ENCODE results near the gene CDH7. TPM values are rescaled to one million over a fixed set of nuclear protein-coding genes. Genes with fewer than 3 reads are reported as not detected.

The CDH7 gene
- total and polyA plus RNA-seq, 7 experiments from 2014 or later = not detected

DNA sequence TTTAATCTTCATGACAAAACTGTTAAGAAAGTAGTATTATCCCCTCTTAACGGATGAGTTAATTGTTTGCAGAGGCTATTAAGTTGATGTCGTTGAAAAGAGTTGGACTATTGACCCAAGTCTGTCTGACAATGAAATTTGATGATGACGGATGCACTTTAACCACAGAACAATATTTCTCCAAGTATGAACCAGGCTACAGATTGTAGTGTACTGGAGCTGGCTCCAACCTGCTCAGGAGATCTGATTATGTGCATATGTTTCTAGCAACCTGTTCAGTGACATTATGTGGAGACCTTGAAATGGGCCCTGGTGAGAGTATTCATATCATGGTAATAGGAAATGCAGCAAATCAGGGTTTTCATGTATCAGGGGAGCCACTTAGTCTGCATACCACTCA, 174.1 kb downstream of the CDH7 start:
- no peaks in the 10 kb centered on the region for H3K27me3 ChIP-seq (ENCODE audit: control insufficient read depth in 2 of 2, insufficient read depth in 2 of 2, low read length in 2 of 2)

DNA sequence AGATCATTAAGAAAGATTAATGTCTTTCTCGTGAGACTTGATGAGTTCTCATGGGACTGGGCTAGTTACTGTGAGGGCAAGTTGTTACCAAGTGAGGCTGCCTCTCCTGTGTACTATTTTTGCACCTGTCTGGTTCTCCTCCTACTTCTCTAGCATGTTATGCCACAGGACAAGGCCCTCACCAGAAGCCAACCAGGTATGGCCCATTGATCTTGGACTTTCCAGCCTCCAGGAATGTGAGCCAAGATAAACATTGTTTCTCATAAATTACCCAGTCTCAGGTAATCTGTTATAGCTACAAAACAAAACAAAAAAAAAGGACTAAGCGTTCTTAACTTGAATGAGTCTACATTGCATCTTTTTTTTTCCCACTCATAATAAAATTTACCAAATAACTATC, 184.1 kb downstream of the CDH7 start:
- DNase-seq = no peak
- Mint-ChIP-seq H3K9me3 (peaks cover 1 to 28% (median 8%) of the 10 kb centered on the region in 11 donors), H3K36me3 (no peaks in the 10 kb centered on the region), H3K27me3 (no peaks in the 10 kb centered on the region), H3K4me3 (no peak overlapping the region), H3K27ac (no peak overlapping the region), H3K4me1 (no peaks in the 10 kb centered on the region)
- ChIA-PET POLR2A (no interaction called here), CTCF (no interaction called here)
- no peak for ATAC-seq
- no peaks in the 10 kb centered on the region for H3K4me1 ChIP-seq (ENCODE audit: control insufficient read depth in 2 of 2, insufficient read depth in 2 of 2, low read length in 2 of 2)
- H3K36me3 ChIP-seq (ENCODE audit: control insufficient read depth in 2 of 3, insufficient read depth in 3 of 3, low read length in 3 of 3) = no peaks in the 10 kb centered on the region
- intact Hi-C loops (cut with micrococcal nuclease) = no loop called here
- no peaks in the 10 kb centered on the region for H3K27me3 ChIP-seq (ENCODE audit: control insufficient read depth in 2 of 2, insufficient read depth in 2 of 2, low read length in 2 of 2)
- no peak overlapping the region for H3K4me3 ChIP-seq (ENCODE audit: low read length)
- no peaks in the 10 kb centered on the region for H3K9me3 ChIP-seq (ENCODE audit: control insufficient read depth in 2 of 3, low read length in 3 of 3)
- no peak overlapping the region for H3K27ac ChIP-seq (ENCODE audit: low read depth, low read length)

More for the DNA sequence above, 174.1 kb downstream of the CDH7 start:
- Mint-ChIP-seq H3K27ac (no peak overlapping the region), H3K36me3 (no peaks in the 10 kb centered on the region), H3K9me3 (peaks cover 0 to 6% (median 0%) of the 10 kb centered on the region in 11 donors), H3K4me1 (no peaks in the 10 kb centered on the region), H3K4me3 (no peak overlapping the region), H3K27me3 (no peaks in the 10 kb centered on the region)
- Histone ChIP-seq H3K36me3 (ENCODE audit: control insufficient read depth in 2 of 3, insufficient read depth in 3 of 3, low read length in 3 of 3) (no peaks in the 10 kb centered on the region), H3K27ac (ENCODE audit: low read depth, low read length) (no peak overlapping the region), H3K4me1 (ENCODE audit: control insufficient read depth in 2 of 2, insufficient read depth in 2 of 2, low read length in 2 of 2) (no peaks in the 10 kb centered on the region), H3K4me3 (ENCODE audit: low read length) (no peak overlapping the region), H3K9me3 (ENCODE audit: control insufficient read depth in 2 of 3, low read length in 3 of 3) (peaks cover 0 to 3% (median 0%) of the 10 kb centered on the region in 3 experiments)
- ChIA-PET CTCF (no interaction called here), POLR2A (no interaction called here)
- intact Hi-C loops (cut with micrococcal nuclease) = no loop called here
- DNase-seq (no peak), ATAC-seq (no peak)

DNA sequence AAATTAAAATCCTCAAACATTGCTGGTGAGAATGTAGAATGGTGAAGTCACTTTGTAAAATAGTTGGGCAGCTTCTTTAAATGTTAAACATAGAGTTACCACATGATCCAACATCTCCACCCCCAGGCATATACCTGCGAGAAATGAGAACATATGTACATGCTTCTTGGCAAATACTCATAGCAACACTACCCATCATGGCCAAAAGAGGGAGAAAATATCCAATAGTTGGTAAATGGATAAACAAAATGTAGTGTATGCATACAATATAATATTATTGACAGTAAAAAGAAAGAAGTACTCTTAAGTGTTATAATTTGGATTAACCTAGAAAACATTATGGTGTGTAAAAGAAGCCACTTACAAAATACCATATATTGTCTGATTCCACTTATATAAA, 185.9 kb downstream of the CDH7 start:
- no peak for ATAC-seq
- Mint-ChIP-seq H3K27ac (no peak overlapping the region), H3K4me3 (no peak overlapping the region), H3K4me1 (no peaks in the 10 kb centered on the region), H3K27me3 (no peaks in the 10 kb centered on the region), H3K36me3 (no peaks in the 10 kb centered on the region), H3K9me3 (peaks cover 0 to 26% (median 6%) of the 10 kb centered on the region in 11 donors)
- POLR2A ChIA-PET = no interaction called here
- Histone ChIP-seq H3K9me3 (ENCODE audit: control insufficient read depth in 2 of 3, low read length in 3 of 3) (no peaks in the 10 kb centered on the region), H3K4me1 (ENCODE audit: control insufficient read depth in 2 of 2, insufficient read depth in 2 of 2, low read length in 2 of 2) (no peaks in the 10 kb centered on the region), H3K36me3 (ENCODE audit: control insufficient read depth in 2 of 3, insufficient read depth in 3 of 3, low read length in 3 of 3) (no peaks in the 10 kb centered on the region), H3K4me3 (ENCODE audit: low read length) (no peak overlapping the region), H3K27ac (ENCODE audit: low read depth, low read length) (no peak overlapping the region), H3K27me3 (ENCODE audit: control insufficient read depth in 2 of 2, insufficient read depth in 2 of 2, low read length in 2 of 2) (no peaks in the 10 kb centered on the region)
- CTCF ChIA-PET = no interaction called here
- no peak for DNase-seq
- intact Hi-C loops (cut with micrococcal nuclease) = no loop called here

DNA sequence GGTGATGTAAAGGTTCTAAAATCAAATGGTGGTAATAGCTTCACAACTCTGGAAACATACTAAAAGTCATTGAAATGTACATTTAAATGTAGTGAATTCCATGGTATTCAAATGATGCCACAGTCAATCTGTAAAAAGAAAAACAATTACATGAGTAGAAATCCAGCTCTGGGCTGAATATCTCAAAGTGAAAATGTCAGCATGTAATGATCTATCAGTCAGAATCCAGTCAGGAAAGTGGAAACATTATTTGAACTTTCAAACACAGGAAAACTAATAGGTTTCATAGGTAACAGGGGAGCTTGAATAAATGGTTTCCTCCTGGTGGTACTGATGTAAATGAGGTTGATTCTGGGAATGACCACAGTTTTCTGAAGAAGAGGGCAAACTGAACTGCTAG, 186.4 kb downstream of the CDH7 start:
- Histone ChIP-seq H3K4me1 (ENCODE audit: control insufficient read depth in 2 of 2, insufficient read depth in 2 of 2, low read length in 2 of 2) (no peaks in the 10 kb centered on the region), H3K27me3 (ENCODE audit: control insufficient read depth in 2 of 2, insufficient read depth in 2 of 2, low read length in 2 of 2) (no peaks in the 10 kb centered on the region), H3K9me3 (ENCODE audit: control insufficient read depth in 2 of 3, low read length in 3 of 3) (no peaks in the 10 kb centered on the region), H3K4me3 (ENCODE audit: low read length) (no peak overlapping the region), H3K27ac (ENCODE audit: low read depth, low read length) (no peak overlapping the region), H3K36me3 (ENCODE audit: control insufficient read depth in 2 of 3, insufficient read depth in 3 of 3, low read length in 3 of 3) (no peaks in the 10 kb centered on the region)
- H3K9me3 Mint-ChIP-seq = peaks cover 0 to 21% (median 6%) of the 10 kb centered on the region in 11 donors
- DNase-seq (no peak), ATAC-seq (no peak)
- intact Hi-C loops (cut with micrococcal nuclease) = no loop called here
- H3K36me3 Mint-ChIP-seq = no peaks in the 10 kb centered on the region
- H3K4me3 Mint-ChIP-seq = no peak overlapping the region
- no peak overlapping the region for H3K27ac Mint-ChIP-seq
- POLR2A ChIA-PET = no interaction called here
- no peaks in the 10 kb centered on the region for H3K4me1 Mint-ChIP-seq
- CTCF ChIA-PET = no interaction called here
- H3K27me3 Mint-ChIP-seq = no peaks in the 10 kb centered on the region

DNA sequence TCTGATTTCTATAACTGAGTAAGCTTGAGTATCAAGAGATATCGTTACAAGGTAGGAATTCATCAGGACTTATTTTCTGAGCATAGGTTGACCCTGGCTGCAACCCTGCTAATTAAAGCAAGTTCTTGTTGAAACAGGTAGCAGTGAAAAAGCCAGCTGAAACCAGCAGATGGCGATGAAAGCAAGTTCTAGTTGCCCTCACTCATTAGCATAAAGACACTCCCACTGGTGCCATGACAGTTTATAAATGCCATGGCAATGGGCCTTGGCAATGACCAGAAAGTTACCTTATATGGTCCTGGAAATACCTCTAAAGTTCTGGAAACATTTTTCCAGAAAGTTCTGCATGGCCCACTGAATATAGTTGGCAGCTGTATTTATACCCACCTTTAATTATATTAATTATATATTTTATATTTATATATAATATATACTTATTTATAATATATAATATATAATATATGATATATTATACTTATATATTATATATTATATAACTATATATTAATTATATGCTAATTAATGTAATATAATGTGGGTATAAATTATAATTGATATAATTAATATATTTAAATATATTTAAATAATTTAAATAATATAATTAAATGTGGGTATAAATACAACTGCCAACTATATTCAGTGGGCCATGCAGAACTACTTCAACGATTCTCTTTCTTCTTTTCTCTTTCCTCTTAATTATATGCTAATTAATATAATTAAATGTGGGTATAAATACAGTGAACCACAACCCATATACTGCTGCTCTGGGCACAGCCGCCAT, 188.0 kb downstream of the CDH7 start:
- H3K4me1 ChIP-seq (ENCODE audit: control insufficient read depth in 2 of 2, insufficient read depth in 2 of 2, low read length in 2 of 2) = no peaks in the 10 kb centered on the region
- CTCF ChIA-PET = no interaction called here
- no peaks in the 10 kb centered on the region for H3K9me3 ChIP-seq (ENCODE audit: control insufficient read depth in 2 of 3, low read length in 3 of 3)
- no peaks in the 10 kb centered on the region for H3K27me3 ChIP-seq (ENCODE audit: control insufficient read depth in 2 of 2, insufficient read depth in 2 of 2, low read length in 2 of 2)
- Mint-ChIP-seq H3K27ac (no peak overlapping the region), H3K36me3 (no peaks in the 10 kb centered on the region), H3K9me3 (peaks cover 0 to 19% (median 2%) of the 10 kb centered on the region in 11 donors), H3K27me3 (no peaks in the 10 kb centered on the region), H3K4me1 (no peaks in the 10 kb centered on the region), H3K4me3 (no peak overlapping the region)
- no peak overlapping the region for H3K4me3 ChIP-seq (ENCODE audit: low read length)
- no peaks in the 10 kb centered on the region for H3K36me3 ChIP-seq (ENCODE audit: control insufficient read depth in 2 of 3, insufficient read depth in 3 of 3, low read length in 3 of 3)
- no peak overlapping the region for H3K27ac ChIP-seq (ENCODE audit: low read depth, low read length)
- ATAC-seq = no peak
- intact Hi-C loops (cut with micrococcal nuclease) = no loop called here
- no peak for DNase-seq
- POLR2A ChIA-PET = no interaction called here

Measured in naive thymus-derived CD4-positive, alpha-beta T cell (primary cell).